ENCODE results near the gene CSHL1.
"Not testable (repeated sequence)": the region's sequence is repeated elsewhere in the genome, so short reads cannot be mapped to it uniquely, and the experiment has no call there.

The CSHL1 gene

DNA sequence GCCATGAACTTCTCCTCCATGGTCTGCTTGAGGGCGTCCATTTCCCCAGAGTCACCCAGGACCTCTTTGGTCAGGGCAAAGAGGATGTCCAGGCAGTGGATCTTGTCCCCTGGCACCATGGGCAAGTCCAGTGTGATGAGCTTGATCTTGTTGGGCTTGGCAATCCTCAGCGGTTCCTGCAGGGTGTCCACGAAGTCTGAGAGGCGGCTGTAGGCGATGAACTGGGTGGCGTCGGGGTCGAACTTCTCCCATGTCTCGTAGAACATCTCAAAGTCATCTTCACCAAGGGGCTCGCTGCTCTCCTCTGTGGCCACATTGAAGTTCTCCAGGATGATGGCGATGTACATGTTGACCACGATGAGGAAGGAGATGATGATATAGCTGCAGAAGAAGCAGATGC lies 30.1 kb upstream of the CSHL1 start:
- H3K27ac ChIP-seq = no peak overlapping the region
- DNase-seq (ENCODE audit: low read depth, low spot score) = no peak

DNA sequence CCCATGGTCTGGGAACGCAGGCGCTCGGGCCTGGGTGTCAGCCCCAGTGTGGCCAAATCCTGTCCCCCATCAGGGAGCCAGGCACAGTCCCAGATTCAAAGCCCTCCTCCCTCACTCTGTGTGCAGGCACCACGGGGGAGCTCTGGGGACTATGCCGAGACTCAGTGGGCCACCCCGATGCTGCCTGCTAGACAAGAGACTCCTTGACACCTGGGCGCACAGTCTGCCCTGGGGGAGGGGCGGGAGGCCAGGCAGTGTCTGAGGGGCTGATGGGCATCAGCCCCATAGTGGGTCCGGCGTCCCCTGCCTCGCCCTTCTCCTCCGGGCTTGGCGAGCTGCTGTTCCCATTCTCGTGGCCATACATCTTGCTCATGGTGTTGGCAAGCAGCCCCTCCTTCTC lies 29.5 kb upstream of the CSHL1 start:
- no peak for DNase-seq (ENCODE audit: low read depth, low spot score)
- no peak overlapping the region for H3K27ac ChIP-seq

DNA sequence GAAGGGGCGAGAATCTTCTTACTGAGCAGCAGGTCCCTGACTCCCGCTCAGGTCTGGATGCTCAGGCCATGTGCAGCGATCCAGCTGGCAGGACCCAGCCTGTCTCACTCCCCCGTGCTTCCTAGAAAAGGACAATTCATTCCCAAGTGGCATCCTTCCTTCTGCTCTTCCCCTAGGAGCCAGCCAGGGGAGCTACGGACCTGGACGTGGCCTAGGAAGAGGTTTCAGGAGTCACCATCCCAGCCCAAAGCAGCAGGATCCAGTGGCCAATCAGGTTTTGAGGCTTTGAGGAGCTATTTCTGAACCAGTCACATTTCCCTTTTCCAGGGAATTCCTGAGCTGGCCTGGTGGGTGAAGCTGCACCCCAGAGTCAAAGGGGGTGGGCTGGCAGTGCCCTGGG lies 28.8 kb upstream of the CSHL1 start:
- no peak overlapping the region for H3K27ac ChIP-seq
- DNase-seq (ENCODE audit: low read depth, low spot score) = no peak

DNA sequence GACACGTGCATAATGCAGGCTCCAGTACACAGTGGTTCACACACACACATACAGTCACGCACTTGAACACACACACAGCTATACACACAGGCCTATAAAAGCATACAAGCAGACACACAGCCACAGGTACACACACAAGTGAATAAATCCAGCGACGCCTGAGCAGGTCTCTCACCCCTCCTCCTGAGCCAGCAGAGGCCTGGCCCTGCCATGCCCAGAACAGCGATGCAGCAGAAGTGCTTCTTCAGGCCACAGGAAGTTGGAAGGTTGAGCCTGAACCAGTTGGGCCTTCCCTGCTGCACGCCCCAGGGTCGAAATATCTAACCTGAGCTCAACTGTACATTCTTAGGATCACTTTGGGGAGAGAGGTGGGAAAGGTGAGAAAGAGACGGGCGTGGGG lies 28.3 kb upstream of the CSHL1 start:
- H3K27ac ChIP-seq = no peak overlapping the region
- DNase-seq (ENCODE audit: low read depth, low spot score) = no peak

GRCh38 chr17:63937920-63938319 lies 26.9 kb upstream of the CSHL1 start:
- no peak overlapping the region for H3K27ac ChIP-seq
- DNase-seq (ENCODE audit: low read depth, low spot score) = no peak

DNA sequence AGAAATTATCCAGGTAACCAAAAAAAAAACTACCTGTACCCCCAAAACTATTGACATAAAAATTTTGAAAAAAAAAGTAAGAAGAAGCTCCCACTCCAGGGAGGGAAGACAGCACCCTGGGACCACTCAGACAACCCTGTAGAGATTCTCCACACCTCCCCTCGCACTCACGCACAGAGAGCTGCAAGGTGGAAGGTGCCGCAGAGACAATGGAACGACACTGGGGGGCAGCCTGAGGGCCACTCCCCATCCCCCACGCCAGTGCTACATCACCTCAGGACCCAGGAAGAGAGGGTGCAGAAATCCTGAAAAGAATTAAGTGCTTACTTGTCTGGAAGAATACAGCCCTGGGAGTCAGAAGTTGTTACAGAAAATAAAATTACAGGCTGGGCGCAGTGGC lies 26.3 kb upstream of the CSHL1 start:
- DNase-seq (ENCODE audit: low read depth, low spot score) = no peak
- no peak overlapping the region for H3K27ac ChIP-seq

GRCh38 chr17:63934183-63935112 lies 23.4 kb upstream of the CSHL1 start:
- no peak overlapping the region for H3K27ac ChIP-seq

GRCh38 chr17:63933598-63933997 lies 22.5 kb upstream of the CSHL1 start:
- DNase-seq (ENCODE audit: low read depth, low spot score) = no peak
- H3K27ac ChIP-seq = no peak overlapping the region

More at GRCh38 chr17:63934183-63935112, 23.4 kb upstream of the CSHL1 start:
- no peak for DNase-seq (ENCODE audit: low read depth, low spot score)

DNA sequence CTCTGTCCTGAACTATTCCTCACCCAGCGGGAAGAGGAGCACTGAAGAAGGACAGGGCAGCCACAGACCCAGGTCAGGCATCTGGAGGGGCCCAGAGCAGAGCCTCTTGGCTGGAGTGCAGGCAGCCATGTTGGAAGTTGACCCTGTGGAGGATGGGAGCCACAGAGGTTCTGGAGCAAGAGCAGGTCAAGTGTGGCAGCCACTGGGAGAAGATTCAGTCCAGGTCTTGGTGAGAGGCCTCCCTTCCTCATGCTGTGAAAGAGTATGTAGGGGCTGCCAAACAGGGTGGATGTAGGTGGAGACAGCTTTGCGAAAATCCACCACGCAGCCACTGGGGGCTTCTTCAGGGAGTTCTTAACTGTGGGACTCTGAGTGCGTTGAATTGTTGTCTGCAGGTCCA lies 21.7 kb upstream of the CSHL1 start:
- H3K27ac ChIP-seq = no peak overlapping the region
- DNase-seq (ENCODE audit: low read depth, low spot score) = no peak

DNA sequence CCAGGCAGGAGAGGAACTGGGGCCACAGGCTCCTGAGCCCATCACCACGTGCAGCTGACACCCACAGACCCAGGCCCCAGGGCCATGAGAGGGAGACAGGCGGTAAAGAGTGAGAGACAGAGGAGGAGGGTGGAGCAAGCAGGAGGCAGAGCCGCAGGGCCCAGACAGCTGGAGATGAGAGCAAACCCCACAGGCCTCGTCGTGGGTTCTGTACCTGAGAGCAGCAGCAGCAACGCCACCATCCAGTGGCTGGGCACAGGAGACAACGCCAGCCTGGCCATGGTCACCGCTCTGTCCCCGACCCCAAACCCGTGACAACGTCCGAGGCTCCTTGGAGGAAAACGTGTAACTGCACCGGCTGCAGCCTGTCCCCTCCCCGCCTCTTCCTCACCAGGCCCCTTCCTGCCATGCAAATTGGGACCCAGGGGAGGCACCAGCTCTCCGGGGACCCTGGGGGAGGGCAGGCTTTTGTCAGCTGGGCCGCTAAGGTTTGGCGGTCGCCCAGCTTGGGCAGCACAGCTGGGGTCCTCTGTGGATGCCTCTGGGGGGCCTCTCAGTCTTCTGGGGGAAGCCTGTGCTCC lies 21.0 kb upstream of the CSHL1 start, which contains the start of gene CD79B:
CD79B (minus strand) TSS at position 351 of the 581 bp plus-strand sequence; CDS start at position 281, 70 bp downstream.
- no peak for DNase-seq (ENCODE audit: low read depth, low spot score)
- no peak within 1 kb of the TSS for H3K27ac ChIP-seq

- H3K27ac ChIP-seq = no peak overlapping the region
- no peak for DNase-seq (ENCODE audit: low read depth, low spot score)
These were observed 20.0 kb upstream of the CSHL1 start for GRCh38 chr17:63930951-63931575.

DNA sequence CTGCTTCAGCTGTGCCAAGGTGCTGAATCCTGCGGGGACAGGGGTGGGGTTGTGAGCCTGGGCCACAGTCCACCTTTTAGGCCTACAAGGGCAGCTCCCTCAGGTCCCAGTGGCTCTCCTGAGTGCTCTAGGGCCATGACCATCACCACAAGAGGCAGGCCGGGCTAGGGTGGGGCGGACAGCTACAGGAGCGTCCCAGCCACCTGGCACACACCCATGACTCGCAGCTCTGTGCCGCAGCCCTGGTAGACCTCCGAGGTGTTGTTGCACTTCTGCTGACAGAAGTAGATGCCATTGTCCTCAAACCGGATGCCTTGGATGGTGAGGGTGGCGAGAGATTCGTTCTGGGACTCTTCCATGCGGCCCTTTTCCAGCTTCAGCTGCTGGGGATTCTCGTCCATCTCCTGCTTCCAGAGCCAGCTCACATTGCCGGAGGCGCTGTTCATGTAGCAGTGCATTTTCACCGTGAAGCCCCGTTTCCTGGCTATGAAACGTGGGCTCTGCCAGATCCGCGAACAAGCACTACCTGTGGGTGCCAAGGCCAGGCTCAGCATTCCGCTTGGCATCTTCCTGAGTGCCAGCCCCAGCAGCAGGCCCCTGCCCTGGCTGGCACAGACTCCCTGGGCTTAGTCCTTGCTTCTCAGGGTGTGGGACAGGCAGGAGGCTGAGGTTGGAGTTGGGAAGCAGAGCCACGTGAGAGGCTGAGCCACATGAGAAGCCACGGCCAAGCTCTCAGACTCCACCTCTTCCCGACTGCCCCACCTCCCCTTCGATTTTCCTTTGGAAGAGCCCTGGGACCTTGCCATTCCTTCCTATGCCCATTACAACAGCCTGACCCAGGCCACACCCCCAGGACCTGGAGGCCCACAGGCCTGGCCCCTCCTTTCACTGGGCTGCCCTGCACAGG lies 19.1 kb upstream of the CSHL1 start:
- DNase-seq (ENCODE audit: low read depth, low spot score) = no peak
- no peak overlapping the region for H3K27ac ChIP-seq

- no peak for DNase-seq (ENCODE audit: low read depth, low spot score)
- no peak overlapping the region for H3K27ac ChIP-seq
These were observed 18.1 kb upstream of the CSHL1 start for GRCh38 chr17:63928966-63929695.

- no peak for DNase-seq (ENCODE audit: low read depth, low spot score)
- H3K27ac ChIP-seq = no peak overlapping the region
These were observed 17.2 kb upstream of the CSHL1 start for GRCh38 chr17:63928172-63928666.

DNA sequence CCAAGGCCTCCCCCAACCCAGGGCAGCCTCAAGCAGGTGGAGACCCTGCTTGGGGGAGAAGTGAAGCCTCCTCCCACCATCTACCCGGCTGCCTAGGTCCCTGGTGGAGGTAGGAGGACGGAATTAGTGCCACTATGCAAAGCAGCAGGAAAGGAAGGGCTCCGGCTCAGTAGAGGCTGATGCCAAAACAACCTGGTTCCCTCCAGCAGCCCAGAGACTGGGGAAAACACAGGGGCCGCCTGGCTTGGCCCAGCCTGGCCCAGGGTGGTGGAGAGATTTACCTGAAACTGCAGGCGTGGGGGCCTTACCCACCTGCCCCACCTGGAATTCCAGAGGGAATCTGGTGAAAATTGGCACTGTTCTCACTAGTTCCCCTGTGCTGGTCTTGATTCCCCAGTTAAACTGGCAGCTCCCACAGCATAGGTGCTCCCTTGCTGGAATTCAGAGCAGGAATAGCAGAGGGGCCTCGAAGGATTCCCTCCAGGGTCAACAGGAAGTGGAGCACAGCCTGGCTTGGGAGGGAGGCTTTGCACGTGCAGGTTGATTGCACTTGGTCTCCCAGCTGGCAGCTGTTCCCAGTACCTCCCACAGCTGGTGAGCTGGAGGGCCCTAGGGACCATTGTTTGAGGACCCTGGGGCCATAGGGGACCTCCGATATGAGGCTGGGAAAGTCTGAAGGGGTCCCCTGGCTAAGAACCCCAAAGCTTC lies 16.6 kb upstream of the CSHL1 start:
- H3K27ac ChIP-seq = no peak overlapping the region

GRCh38 chr17:63926164-63926563 lies 15.1 kb upstream of the CSHL1 start:
- no peak for DNase-seq (ENCODE audit: low read depth, low spot score)
- no peak overlapping the region for H3K27ac ChIP-seq

More for the DNA sequence above, 16.6 kb upstream of the CSHL1 start:
- no peak for DNase-seq (ENCODE audit: low read depth, low spot score)

- no peak for DNase-seq (ENCODE audit: low read depth, low spot score)
- H3K27ac ChIP-seq = no peak overlapping the region
These were observed 14.6 kb upstream of the CSHL1 start for GRCh38 chr17:63925615-63926014.

DNA sequence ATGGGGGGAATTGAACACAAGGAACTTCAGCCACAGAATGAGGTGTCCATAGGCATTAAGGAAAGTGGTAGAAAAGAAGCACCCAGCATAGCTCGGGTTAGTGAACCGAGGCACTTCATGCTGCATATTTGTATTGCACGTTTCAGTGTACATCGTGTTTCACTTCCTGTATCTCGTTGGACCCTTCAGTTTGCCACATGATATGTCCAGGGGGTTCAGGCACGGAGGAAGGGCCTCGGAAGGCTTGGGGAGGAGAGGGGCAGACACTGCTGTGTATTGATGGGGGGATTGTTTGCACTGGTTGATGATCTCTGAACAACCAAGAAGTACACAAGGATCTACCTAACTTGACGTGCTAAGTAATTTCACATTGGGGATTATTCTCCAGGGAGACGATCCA lies 11.3 kb upstream of the CSHL1 start:
- not testable (repeated sequence) for H3K27ac ChIP-seq; DNase-seq (ENCODE audit: low read depth, low spot score)

DNA sequence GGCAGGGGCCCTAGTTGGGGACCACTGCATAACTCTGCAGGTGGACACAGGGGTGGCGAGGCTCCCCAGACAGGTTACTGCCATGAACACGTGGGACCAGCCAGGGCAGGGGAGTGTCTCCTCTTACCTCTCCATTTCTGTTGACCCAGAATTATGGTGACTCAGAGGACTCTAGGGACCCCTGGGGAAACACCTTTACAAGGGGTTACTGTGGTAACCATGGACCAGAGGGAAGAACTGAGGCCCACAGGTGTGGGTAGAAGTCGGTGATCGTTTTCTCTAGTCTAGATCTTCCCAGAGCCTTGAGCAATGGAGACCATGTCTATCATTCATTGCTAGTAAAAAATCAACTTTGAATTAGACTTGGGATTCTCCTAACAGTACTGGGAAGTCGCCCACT lies 9.7 kb upstream of the CSHL1 start:
- H3K27ac ChIP-seq = not testable (repeated sequence)

More for the DNA sequence above, 9.7 kb upstream of the CSHL1 start:
- DNase-seq (ENCODE audit: low read depth, low spot score) = not testable (repeated sequence)

Measured in epithelial cell of prostate (primary cell).